Liver (tissue), 9 donors: ENCODE measurements around the gene SERPINF2. TPM values are rescaled to one million over a fixed set of nuclear protein-coding genes. Genes with fewer than 3 reads are reported as not detected.

Experiments
- DNase-seq: peaks from one replicate; pipeline ENCODE4 v3.0.0-alpha.2; 2017; ENCODE audit warnings: low spot score
- H3K27ac ChIP-seq, 2 donors: one replicate each; pipeline ENCODE4 v1.7.0; 2013; ENCODE audit warnings: inconsistent platforms in 2 of 2, low read length in 2 of 2, control low read depth in 1 of 2, low read depth in 1 of 2, mild to moderate bottlenecking in 1 of 2
- H3K27me3 ChIP-seq, 4 donors: one replicate each; pipeline versions ENCODE4 v1.6.1 to v1.7.0; 2013; ENCODE audit warnings: low read length in 3 of 4, inconsistent platforms in 1 of 4, mild to moderate bottlenecking in 1 of 4, moderate library complexity in 1 of 4; ENCODE audit not compliant: control insufficient read depth in 4 of 4, insufficient read depth in 4 of 4
- H3K36me3 ChIP-seq, 4 donors: one replicate each; pipeline versions ENCODE4 v1.6.1 to v1.7.0; 2013; ENCODE audit warnings: low read length in 3 of 4, mild to moderate bottlenecking in 3 of 4, low read depth in 1 of 4, moderate library complexity in 1 of 4; ENCODE audit not compliant: control insufficient read depth in 4 of 4, insufficient read depth in 3 of 4
- H3K4me1 ChIP-seq, 4 donors: one replicate each; pipeline versions ENCODE4 v1.6.1 to v1.7.0; 2013; ENCODE audit warnings: low read length in 3 of 4, mild to moderate bottlenecking in 3 of 4, moderate library complexity in 1 of 4; ENCODE audit not compliant: control insufficient read depth in 4 of 4, insufficient read depth in 4 of 4
- H3K4me3 ChIP-seq, 3 donors: one replicate each; pipeline versions ENCODE4 v1.6.1 to v1.7.0; 2013; ENCODE audit warnings: low read length in 3 of 3, control low read depth in 1 of 3, low read depth in 1 of 3, mild to moderate bottlenecking in 1 of 3
- H3K9ac ChIP-seq, 2 donors: one replicate each; pipeline ENCODE4 v1.7.0; 2013; ENCODE audit warnings: low read length in 2 of 2, mild to moderate bottlenecking in 2 of 2, moderate library complexity in 2 of 2, control low read depth in 1 of 2, low read depth in 1 of 2
- H3K9me3 ChIP-seq, 4 donors: one replicate each; pipeline versions ENCODE4 v1.6.1 to v1.7.0; 2013; ENCODE audit warnings: low read length in 3 of 4; ENCODE audit not compliant: control insufficient read depth in 4 of 4
- ATF3 ChIP-seq: IDR thresholded peaks from 2 replicates; pipeline ENCODE4 v1.6.1; 2016; ENCODE audit warnings: antibody characterized with exemption
- CTCF ChIP-seq: fragments of 150-350 bp; IDR thresholded peaks from 2 replicates; pipeline ENCODE4 v1.5.1; 2017; ENCODE audit warnings: improper control_type of control experiment, low read depth, low read length; ENCODE audit not compliant: missing input control
- EGR1 ChIP-seq, 2 donors: IDR thresholded peaks; 2 replicates each; pipeline ENCODE4 v1.6.1; 2016 to 2018; ENCODE audit warnings: antibody characterized with exemption in 2 of 2, low read depth in 2 of 2
- FOXA1 ChIP-seq: IDR thresholded peaks from 2 replicates; pipeline ENCODE4 v1.6.1; 2016; ENCODE audit warnings: antibody characterized with exemption
- FOXA2 ChIP-seq: IDR thresholded peaks from 2 replicates; pipeline ENCODE4 v1.6.1; 2016; ENCODE audit warnings: antibody characterized with exemption
- GABPA ChIP-seq, 2 donors: IDR thresholded peaks in 1 of 2; conservative IDR thresholded peaks in 1 of 2; 2 replicates each; pipeline ENCODE4 v1.6.1; 2016; ENCODE audit warnings: antibody characterized with exemption in 2 of 2, mild to moderate bottlenecking in 1 of 2, moderate library complexity in 1 of 2
- HNF4A ChIP-seq, 2 donors: conservative IDR thresholded peaks; 2 replicates each; pipeline ENCODE4 v1.6.1; 2016; ENCODE audit warnings: antibody characterized with exemption in 2 of 2, mild to moderate bottlenecking in 2 of 2
- HNF4G ChIP-seq: IDR thresholded peaks from 2 replicates; pipeline ENCODE4 v1.6.1; 2016; ENCODE audit warnings: antibody characterized with exemption
- JUND ChIP-seq, 2 donors: IDR thresholded peaks; 2 replicates each; pipeline ENCODE4 v1.6.1; 2016; ENCODE audit warnings: antibody characterized with exemption in 2 of 2
- MAX ChIP-seq: IDR thresholded peaks from 2 replicates; pipeline ENCODE4 v1.6.1; 2016; ENCODE audit warnings: antibody characterized with exemption
- NR2F2 ChIP-seq: IDR thresholded peaks from 2 replicates; pipeline ENCODE4 v1.6.1; 2016; ENCODE audit warnings: antibody characterized with exemption
- RAD21 ChIP-seq, 2 donors: IDR thresholded peaks; 2 replicates each; pipeline ENCODE4 v1.6.1; 2016; ENCODE audit warnings: antibody characterized with exemption in 2 of 2, mild to moderate bottlenecking in 2 of 2
- REST ChIP-seq: IDR thresholded peaks from 2 replicates; pipeline ENCODE4 v1.6.1; 2016; ENCODE audit warnings: antibody characterized with exemption, mild to moderate bottlenecking
- SP1 ChIP-seq: IDR thresholded peaks from 2 replicates; pipeline ENCODE4 v1.6.1; 2018; ENCODE audit warnings: antibody characterized with exemption, mild to moderate bottlenecking
- TAF1 ChIP-seq: conservative IDR thresholded peaks from 2 replicates; pipeline ENCODE4 v1.6.1; 2016; ENCODE audit warnings: antibody characterized with exemption, mild to moderate bottlenecking
- whole genome bisulfite sequencing: extraction: QIAGEN DNeasy Blood & Tissue Kit; methylation state at CpG from one replicate; pipeline ENCODE4 v1.1.7; 2013; 5-methylcytosine and 5-hydroxymethylcytosine counted together
- polyA plus RNA-seq, 2 donors: library from polyadenylated mRNA; stranded (reverse) in 1 of 2; unstranded in 1 of 2; fragments of 200-250 nt in 1 of 2; fragments of >200 nt in 1 of 2; fragmentation: Nextera tagmentation in 1 of 2; extraction: Ambion mirVana in 1 of 2; gene quantifications; one replicate each; pipeline versions ENCODE4 v1.2.1 to v1.2.3, GENCODE V29; 2013 to 2015
- total RNA-seq, 2 donors: library from RNA; depleted of rRNA; stranded (reverse); fragments of >200 nt; gene quantifications; one replicate each; pipeline ENCODE4 v1.2.3, GENCODE V29; 2014
- TF ChIP-seq, protein P1 (sequence below): IDR thresholded peaks from 2 replicates; pipeline ENCODE4 v1.6.1; 2016; ENCODE audit warnings: antibody characterized with exemption
- donor health status: healthy.
- donor health status: healthy.
- donor health status: healthy.
- donor health status: healthy.
- donor health status: healthy.

Gene SERPINF2
- total and polyA plus RNA-seq, 4 donors, result 477 to 1,248 (median 675) TPM

GRCh38 chr17:1715803-1716075 lies 26.9 kb upstream of the SERPINF2 start:
- no peak for DNase-seq
- H3K27me3 ChIP-seq, result no peaks in the 10 kb centered on the region
- peaks cover 11 to 24% (median 14%) of the 10 kb centered on the region in 4 donors for H3K36me3 ChIP-seq
- H3K9ac ChIP-seq, result peak overlapping the region in 1 of 2 donors; percentile 49
- H3K4me3 ChIP-seq, result peak overlapping the region; percentile 88 to 96 (median 89)
- TF ChIP-seq CTCF (no peak), EGR1 (IDR thresholded peaks at IDR 0.05; ENCODE audit: low read depth in 2 of 2) (no peak), NR2F2 (no peak), JUND (IDR thresholded peaks at IDR 0.05) (no peak), ATF3 (no peak), REST (no peak), HNF4G (no peak)
- peaks cover 9 to 51% (median 30%) of the 10 kb centered on the region in 4 donors for H3K4me1 ChIP-seq
- no peaks in the 10 kb centered on the region for H3K9me3 ChIP-seq
- WGBS, result under 1% methylated on average over 23 of the region's 23 CpGs
- peak overlapping the region; percentile 95 to 96 for H3K27ac ChIP-seq

- H3K27me3 ChIP-seq, result no peaks in the 10 kb centered on the region
- under 1% methylated on average over 70 of the region's 70 CpGs for WGBS
- H3K9ac ChIP-seq, result peak overlapping the region; percentile 90 to 97
- peaks cover 7 to 48% (median 32%) of the 10 kb centered on the region in 4 donors for H3K4me1 ChIP-seq
- peak; percentile 99 for DNase-seq
- peak overlapping the region; percentile 96 to 100 for H3K27ac ChIP-seq
- H3K4me3 ChIP-seq, result peak overlapping the region; percentile 88 to 96 (median 89)
- no peaks in the 10 kb centered on the region for H3K9me3 ChIP-seq
- H3K36me3 ChIP-seq, result peaks cover 11 to 24% (median 14%) of the 10 kb centered on the region in 4 donors
- TF ChIP-seq REST (peak; percentile 28), ATF3 (no peak), HNF4A (conservative IDR thresholded peaks at IDR 0.05) (peak in 1 of 2 donors; percentile 62), FOXA1 (peak; percentile 26), MAX (no peak), FOXA2 (no peak), EGR1 (IDR thresholded peaks at IDR 0.05; ENCODE audit: low read depth in 2 of 2) (peak in 1 of 2 donors; percentile 77), NR2F2 (no peak), TAF1 (peak; percentile 96), RAD21 (IDR thresholded peaks at IDR 0.05) (peak in 1 of 2 donors; percentile 6), CTCF (no peak), SP1 (peak; percentile 91), GABPA (IDR thresholded peaks at IDR 0.05 in 1 of 2, conservative IDR thresholded peaks at IDR 0.05 in 1 of 2) (no peak)
- TF ChIP-seq, protein P1, sequence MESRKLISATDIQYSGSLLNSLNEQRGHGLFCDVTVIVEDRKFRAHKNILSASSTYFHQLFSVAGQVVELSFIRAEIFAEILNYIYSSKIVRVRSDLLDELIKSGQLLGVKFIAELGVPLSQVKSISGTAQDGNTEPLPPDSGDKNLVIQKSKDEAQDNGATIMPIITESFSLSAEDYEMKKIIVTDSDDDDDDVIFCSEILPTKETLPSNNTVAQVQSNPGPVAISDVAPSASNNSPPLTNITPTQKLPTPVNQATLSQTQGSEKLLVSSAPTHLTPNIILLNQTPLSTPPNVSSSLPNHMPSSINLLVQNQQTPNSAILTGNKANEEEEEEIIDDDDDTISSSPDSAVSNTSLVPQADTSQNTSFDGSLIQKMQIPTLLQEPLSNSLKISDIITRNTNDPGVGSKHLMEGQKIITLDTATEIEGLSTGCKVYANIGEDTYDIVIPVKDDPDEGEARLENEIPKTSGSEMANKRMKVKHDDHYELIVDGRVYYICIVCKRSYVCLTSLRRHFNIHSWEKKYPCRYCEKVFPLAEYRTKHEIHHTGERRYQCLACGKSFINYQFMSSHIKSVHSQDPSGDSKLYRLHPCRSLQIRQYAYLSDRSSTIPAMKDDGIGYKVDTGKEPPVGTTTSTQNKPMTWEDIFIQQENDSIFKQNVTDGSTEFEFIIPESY, result peak; percentile 77
Measured at GRCh38 chr17:1716076-1716911, 26.4 kb upstream of the SERPINF2 start.
